ENCODE data around the gene TBCD.

TBCD gene

DNA sequence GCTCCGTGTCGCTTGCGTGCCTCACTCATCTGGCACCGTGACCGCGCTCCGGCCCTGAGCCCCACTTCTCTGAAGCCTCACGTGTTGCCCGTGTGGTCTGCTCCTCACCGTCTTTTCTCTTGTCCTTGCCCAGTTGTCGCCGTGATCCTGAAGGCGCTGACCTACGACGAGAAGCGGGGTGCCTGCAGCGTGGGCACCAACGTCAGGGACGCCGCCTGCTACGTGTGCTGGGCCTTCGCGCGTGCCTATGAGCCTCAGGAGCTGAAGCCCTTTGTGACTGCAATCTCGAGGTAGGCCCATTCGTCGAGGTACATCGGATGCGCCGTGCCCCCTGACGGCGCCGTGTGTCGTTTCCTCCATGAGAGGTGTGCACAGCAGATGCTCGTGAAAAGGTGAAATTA is 118.2 kb downstream of the TBCD start:
- Histone ChIP-seq H3K9me3 (ENCODE audit: low read depth, low read length) (no peaks in the 10 kb centered on the region), H3K36me3 (ENCODE audit: insufficient read depth, low read length) (peaks cover 13% of the 10 kb centered on the region), H3K4me3 (no peak overlapping the region), H3K27ac (no peak overlapping the region), H3K9ac (ENCODE audit: insufficient read length) (no peak overlapping the region)
- DNase-seq (ENCODE audit: low read depth, low spot score), result no peak
- TF ChIP-seq FOXP2 (optimal IDR thresholded peaks at IDR 0.05; ENCODE audit: control extremely low read depth, extremely low read length, insufficient read depth), result no peak
- no peak for TF ChIP-seq POLR2AphosphoS5 (IDR thresholded peaks at IDR 0.05; ENCODE audit: borderline replicate concordance, low read depth, low read length)
- no peak for TF ChIP-seq EZH2 (IDR thresholded peaks at IDR 0.05)

DNA sequence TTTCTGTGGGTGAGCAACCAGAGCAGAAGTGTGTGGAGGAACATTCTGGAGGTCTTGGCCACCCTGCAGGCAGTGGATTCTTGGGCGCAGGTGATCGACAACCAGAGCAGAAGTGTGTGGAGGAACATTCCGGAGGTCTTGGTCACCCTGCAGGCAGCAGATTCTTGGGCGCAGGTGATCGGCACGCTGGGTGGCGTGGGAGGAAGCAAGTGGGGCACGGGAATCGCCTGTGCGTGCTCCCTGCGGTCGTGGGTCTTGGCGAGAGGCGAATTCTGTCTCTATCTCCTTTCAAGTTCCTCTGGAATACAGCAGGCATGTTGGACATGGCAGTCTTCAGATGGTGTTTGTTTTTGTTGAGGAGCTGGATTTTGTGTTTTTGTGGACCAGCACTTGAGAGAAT is 118.7 kb downstream of the TBCD start:
- no peak overlapping the region for H3K4me3 ChIP-seq
- no peak for DNase-seq (ENCODE audit: low read depth, low spot score)
- peaks cover 14% of the 10 kb centered on the region for H3K36me3 ChIP-seq (ENCODE audit: insufficient read depth, low read length)
- H3K9ac ChIP-seq (ENCODE audit: insufficient read length), result no peak overlapping the region
- H3K27ac ChIP-seq, result no peak overlapping the region
- no peaks in the 10 kb centered on the region for H3K9me3 ChIP-seq (ENCODE audit: low read depth, low read length)
- no peak for TF ChIP-seq EZH2 (IDR thresholded peaks at IDR 0.05)
- no peak for TF ChIP-seq POLR2AphosphoS5 (IDR thresholded peaks at IDR 0.05; ENCODE audit: borderline replicate concordance, low read depth, low read length)
- TF ChIP-seq FOXP2 (optimal IDR thresholded peaks at IDR 0.05; ENCODE audit: control extremely low read depth, extremely low read length, insufficient read depth), result no peak

DNA sequence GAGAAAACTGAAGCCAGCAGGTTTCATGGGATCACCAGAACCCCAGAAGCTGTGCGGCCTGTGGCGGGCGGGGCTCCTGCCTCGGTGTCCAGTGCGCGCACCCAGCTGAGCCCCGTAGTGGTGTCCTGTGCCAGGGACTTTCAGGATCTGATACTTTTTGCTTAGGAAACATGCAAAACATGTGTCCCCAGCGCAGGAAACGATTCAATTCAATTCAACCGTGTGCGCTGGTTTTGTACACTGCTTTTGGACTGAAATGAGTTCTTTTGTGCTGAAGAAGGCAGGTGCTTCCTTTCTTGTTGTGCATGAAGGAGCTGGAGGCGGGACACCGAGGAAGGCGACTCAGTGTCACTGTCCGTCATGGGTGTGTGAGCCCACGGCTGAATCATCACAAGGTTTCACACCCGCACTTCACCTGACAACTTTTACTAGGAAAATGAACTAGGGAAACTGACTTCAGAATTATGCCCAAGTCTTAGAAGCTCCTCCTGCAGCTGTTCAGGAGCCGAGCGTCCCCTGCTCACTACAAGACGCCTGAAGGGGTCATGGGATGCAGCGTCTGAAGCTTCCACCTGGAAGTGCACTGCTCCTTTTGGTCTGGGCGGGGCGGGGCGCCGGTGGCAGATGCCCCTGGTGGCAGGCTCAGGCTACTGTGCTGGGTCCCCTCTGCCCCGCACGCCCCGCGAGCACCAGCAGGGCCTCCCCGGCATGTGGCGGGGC is 119.4 kb downstream of the TBCD start:
- H3K27ac ChIP-seq, result no peak overlapping the region
- no peak for DNase-seq (ENCODE audit: low read depth, low spot score)
- no peaks in the 10 kb centered on the region for H3K9me3 ChIP-seq (ENCODE audit: low read depth, low read length)
- TF ChIP-seq POLR2AphosphoS5 (IDR thresholded peaks at IDR 0.05; ENCODE audit: borderline replicate concordance, low read depth, low read length) (no peak), EZH2 (IDR thresholded peaks at IDR 0.05) (no peak), FOXP2 (optimal IDR thresholded peaks at IDR 0.05; ENCODE audit: control extremely low read depth, extremely low read length, insufficient read depth) (no peak)
- peaks cover 17% of the 10 kb centered on the region for H3K36me3 ChIP-seq (ENCODE audit: insufficient read depth, low read length)
- no peak overlapping the region for H3K9ac ChIP-seq (ENCODE audit: insufficient read length)
- H3K4me3 ChIP-seq, result no peak overlapping the region

DNA sequence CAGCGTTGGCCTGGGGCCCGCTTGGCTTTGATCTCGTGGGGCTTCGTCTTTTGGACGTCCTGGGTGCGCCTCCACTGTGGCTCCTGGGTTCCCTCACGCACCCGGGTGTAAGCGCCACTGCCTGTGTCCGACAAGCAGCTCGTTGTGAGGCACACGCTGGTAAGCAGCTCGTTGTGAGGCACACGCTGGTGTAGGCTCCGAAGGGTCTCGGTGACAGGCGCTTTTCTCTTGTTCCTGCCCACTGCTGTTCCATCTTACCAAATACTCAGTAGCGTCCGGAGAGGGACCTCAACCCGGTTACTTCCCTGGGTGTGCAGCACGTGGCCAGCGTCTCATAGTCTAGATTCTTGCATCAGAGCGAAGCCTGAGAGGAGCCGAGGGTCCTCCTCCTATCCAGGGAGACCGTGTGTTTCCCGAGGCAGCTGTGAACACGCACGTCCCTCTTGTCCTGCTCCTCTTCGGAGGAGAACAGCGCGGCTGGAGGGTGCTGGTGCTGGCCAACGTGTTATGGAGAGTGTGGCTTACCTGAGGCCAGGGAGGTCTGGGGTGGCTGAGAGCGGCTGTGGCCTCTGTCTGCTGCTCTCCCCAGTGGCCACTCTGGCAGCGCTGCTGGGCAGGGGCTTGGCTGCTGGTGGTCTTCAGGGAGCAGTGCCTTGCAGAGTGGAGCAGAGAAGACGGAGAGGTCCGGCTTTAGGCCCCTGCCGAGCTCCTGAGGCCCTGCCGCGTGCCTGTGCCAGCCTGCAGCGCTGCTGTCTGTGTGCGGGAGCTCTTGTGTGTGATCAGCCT is 120.1 kb downstream of the TBCD start:
- Histone ChIP-seq H3K36me3 (ENCODE audit: insufficient read depth, low read length) (peaks cover 17% of the 10 kb centered on the region), H3K27ac (no peak overlapping the region), H3K9ac (ENCODE audit: insufficient read length) (no peak overlapping the region), H3K4me3 (no peak overlapping the region), H3K9me3 (ENCODE audit: low read depth, low read length) (no peaks in the 10 kb centered on the region)
- DNase-seq (ENCODE audit: low read depth, low spot score), result no peak
- no peak for TF ChIP-seq FOXP2 (optimal IDR thresholded peaks at IDR 0.05; ENCODE audit: control extremely low read depth, extremely low read length, insufficient read depth)
- TF ChIP-seq EZH2 (IDR thresholded peaks at IDR 0.05), result no peak
- no peak for TF ChIP-seq POLR2AphosphoS5 (IDR thresholded peaks at IDR 0.05; ENCODE audit: borderline replicate concordance, low read depth, low read length)

DNA sequence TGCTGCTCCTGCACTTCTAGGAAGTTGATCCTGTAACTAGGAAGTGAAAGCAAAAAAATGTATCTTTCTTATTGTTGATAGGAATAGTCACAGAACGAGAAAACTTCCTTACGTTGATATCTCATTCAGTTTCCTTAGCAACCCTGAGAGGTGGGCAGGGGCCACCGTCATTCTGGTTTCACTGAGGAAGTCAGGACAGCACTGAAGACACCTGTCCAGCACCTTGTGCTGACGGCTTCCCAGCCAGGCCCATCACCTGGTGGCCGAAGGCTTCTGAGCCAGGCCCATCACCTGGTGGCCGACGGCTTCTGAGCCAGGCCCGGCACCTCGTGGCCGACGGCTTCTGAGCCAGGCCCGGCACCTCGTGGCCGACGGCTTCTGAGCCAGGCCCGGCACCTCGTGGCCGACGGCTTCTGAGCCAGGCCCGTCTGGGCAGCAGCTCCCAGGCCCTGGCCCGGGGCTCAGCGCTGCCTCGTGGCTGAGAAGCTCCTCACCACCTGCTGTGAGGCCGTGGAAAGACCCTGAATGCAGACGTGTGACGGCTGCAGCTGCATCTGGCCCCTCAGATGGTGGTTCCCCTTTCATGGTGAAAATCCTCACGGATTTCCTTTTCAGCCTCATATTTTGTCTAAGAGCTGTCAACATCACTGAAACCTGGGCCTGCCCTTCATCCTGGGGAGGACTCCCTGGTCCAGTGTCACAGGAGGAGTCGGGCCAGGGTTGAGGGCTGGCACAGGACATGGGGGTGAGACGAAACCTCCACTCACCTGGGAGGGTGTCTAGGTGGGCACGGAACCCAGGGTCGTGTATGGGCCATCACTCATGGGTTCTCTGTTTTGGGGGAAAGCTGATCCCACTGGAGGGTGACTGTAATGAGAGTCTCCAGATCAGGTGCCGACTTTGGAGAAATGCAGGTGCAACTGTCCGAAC is 121.0 kb downstream of the TBCD start:
- TF ChIP-seq FOXP2 (optimal IDR thresholded peaks at IDR 0.05; ENCODE audit: control extremely low read depth, extremely low read length, insufficient read depth) (no peak), EZH2 (IDR thresholded peaks at IDR 0.05) (no peak), POLR2AphosphoS5 (IDR thresholded peaks at IDR 0.05; ENCODE audit: borderline replicate concordance, low read depth, low read length) (no peak)
- H3K4me3 ChIP-seq, result no peak overlapping the region
- no peak for DNase-seq (ENCODE audit: low read depth, low spot score)

DNA sequence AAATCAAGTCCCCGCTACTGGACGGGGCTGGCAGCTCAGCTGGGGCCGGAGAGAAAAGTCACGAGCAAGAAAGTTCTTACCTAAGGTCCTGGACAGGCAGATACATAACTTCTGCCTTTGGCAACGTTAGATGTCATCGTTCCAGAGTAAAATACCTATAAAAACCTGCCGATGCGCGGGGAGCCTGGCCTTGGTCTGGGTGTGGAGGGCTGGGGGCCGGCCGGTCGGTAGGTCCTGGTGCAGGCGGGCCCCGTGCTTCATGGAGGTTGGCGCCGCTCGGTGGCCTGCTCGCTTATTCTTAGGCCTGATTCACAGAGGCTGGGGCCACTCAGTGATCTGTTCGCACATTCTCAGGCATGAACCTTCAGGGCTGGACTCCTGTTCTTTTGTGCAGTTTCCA is 121.7 kb downstream of the TBCD start:
- DNase-seq (ENCODE audit: low read depth, low spot score), result no peak
- H3K9ac ChIP-seq (ENCODE audit: insufficient read length), result no peak overlapping the region
- H3K9me3 ChIP-seq (ENCODE audit: low read depth, low read length), result no peaks in the 10 kb centered on the region
- no peak overlapping the region for H3K4me3 ChIP-seq
- no peak overlapping the region for H3K27ac ChIP-seq
- no peak for TF ChIP-seq FOXP2 (optimal IDR thresholded peaks at IDR 0.05; ENCODE audit: control extremely low read depth, extremely low read length, insufficient read depth)
- no peak for TF ChIP-seq POLR2AphosphoS5 (IDR thresholded peaks at IDR 0.05; ENCODE audit: borderline replicate concordance, low read depth, low read length)
- TF ChIP-seq EZH2 (IDR thresholded peaks at IDR 0.05), result no peak
- H3K36me3 ChIP-seq (ENCODE audit: insufficient read depth, low read length), result peaks cover 17% of the 10 kb centered on the region

More for the DNA sequence above, 121.0 kb downstream of the TBCD start:
- no peak overlapping the region for H3K27ac ChIP-seq
- H3K9ac ChIP-seq (ENCODE audit: insufficient read length), result no peak overlapping the region
- peaks cover 17% of the 10 kb centered on the region for H3K36me3 ChIP-seq (ENCODE audit: insufficient read depth, low read length)
- no peaks in the 10 kb centered on the region for H3K9me3 ChIP-seq (ENCODE audit: low read depth, low read length)

DNA sequence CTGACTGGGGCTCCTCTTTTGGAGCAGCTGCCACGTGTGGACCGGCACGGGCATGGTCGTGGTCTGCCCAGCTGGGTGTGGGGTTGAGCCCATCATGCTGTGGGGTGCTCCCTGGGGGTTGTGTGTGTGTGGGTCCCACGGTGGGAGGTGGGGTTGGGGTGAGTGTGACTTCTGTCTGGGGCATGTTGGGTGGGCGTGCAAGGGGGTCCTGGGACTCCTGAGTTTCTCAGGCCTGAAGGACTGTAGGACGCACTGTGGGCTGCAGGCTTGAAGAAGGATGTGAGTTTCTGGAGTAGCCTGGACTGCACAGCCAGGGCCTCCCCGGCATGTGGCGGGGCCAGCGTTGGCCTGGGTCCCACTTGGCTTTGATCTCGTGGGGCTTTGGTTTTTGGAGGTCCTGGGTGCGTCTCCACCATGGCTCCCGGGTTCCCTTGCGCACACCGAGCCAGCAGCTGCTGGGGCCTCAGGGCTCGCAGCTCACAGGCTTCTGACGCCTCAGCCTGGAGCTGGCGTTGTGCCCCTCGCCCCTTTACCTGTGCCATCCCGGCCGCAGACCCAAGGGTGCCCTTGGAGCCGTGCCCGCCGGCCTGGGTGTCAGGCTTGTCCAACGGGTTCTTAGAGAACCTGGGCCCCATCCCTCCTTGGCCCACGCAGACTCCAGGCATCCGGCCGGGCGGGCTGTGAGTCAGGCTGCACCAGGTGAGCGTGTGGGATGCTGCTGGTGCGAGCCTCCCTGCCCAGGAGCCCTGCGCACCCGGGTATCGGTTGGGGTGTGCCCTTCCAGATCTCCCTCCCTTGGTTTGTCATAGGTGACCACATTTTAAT is 122.4 kb downstream of the TBCD start:
- Histone ChIP-seq H3K4me3 (no peak overlapping the region), H3K9me3 (ENCODE audit: low read depth, low read length) (no peaks in the 10 kb centered on the region), H3K9ac (ENCODE audit: insufficient read length) (no peak overlapping the region), H3K27ac (no peak overlapping the region), H3K36me3 (ENCODE audit: insufficient read depth, low read length) (peaks cover 17% of the 10 kb centered on the region)
- TF ChIP-seq EZH2 (IDR thresholded peaks at IDR 0.05), result no peak
- TF ChIP-seq FOXP2 (optimal IDR thresholded peaks at IDR 0.05; ENCODE audit: control extremely low read depth, extremely low read length, insufficient read depth), result no peak
- TF ChIP-seq POLR2AphosphoS5 (IDR thresholded peaks at IDR 0.05; ENCODE audit: borderline replicate concordance, low read depth, low read length), result no peak
- DNase-seq (ENCODE audit: low read depth, low spot score), result no peak
